Measurements from ENCODE around the gene GSTA2. TPM values are rescaled to one million over a fixed set of nuclear protein-coding genes. Genes with fewer than 3 reads are reported as not detected.
A peak's percentile ranks its signal among the peaks of the same experiment; 100 is the strongest.

GSTA2 gene
- total and polyA plus RNA-seq, 2 of the 13 experiments (the other 11 are each of a cell fraction or from before 2014, with no cell fraction given), result 0.75 to 13.7 TPM

DNA sequence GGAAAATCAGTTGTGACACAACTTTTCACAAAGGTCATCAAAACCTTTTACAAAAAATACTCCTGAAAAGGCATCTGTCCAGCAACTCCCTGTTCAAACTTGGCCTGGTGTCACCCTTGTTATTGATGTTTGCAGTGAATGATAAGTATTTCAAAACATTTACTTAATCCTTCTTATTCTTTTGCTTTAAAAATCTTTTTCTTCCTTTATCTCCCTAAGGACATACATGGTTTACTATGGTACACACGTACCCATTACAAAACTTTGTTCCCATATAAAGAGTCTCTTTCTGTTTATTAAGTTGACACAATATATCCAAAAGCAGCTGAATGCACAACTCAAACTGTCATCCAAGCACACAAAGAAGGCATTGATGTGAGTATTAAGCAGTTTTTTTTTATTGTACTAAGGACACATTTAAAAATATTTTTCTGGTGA, 17.5 kb downstream of the GSTA2 start (continued):
- no peak for TF ChIP-seq ZNF644 (CRISPR knock-in tag; IDR thresholded peaks at IDR 0.05; ENCODE audit: low read depth)
- TF ChIP-seq ZNF317 (CRISPR knock-in tag; IDR thresholded peaks at IDR 0.05), result no peak
- TF ChIP-seq, protein P1, sequence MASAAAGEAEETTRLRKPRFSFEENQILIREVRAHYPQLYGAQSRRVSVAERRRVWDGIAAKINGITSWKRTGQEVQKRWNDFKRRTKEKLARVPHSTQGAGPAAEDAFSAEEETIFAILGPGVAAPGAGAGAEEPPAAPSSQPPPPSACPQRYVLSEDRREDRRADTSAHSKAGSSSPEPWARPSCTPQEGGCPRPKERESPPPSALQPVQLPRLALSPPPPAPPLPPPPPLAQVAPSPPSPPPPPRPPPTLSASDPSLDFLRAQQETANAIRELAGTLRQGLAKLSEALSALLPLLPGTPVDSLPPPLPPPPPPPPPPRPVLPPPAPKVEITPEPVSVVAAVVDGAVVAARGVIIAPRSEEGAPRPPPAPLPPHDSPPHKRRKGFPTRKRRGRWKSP (CRISPR knock-in tag; IDR thresholded peaks at IDR 0.05), result no peak
- no peak for TF ChIP-seq MLLT10 (CRISPR knock-in tag; IDR thresholded peaks at IDR 0.05)
- no peak for TF ChIP-seq SOX6 (IDR thresholded peaks at IDR 0.05)
- TF ChIP-seq SOX6 (CRISPR knock-in tag; IDR thresholded peaks at IDR 0.05), result peak; percentile 70; the same call in 1 of the 2 replicates
- TF ChIP-seq, protein P2, sequence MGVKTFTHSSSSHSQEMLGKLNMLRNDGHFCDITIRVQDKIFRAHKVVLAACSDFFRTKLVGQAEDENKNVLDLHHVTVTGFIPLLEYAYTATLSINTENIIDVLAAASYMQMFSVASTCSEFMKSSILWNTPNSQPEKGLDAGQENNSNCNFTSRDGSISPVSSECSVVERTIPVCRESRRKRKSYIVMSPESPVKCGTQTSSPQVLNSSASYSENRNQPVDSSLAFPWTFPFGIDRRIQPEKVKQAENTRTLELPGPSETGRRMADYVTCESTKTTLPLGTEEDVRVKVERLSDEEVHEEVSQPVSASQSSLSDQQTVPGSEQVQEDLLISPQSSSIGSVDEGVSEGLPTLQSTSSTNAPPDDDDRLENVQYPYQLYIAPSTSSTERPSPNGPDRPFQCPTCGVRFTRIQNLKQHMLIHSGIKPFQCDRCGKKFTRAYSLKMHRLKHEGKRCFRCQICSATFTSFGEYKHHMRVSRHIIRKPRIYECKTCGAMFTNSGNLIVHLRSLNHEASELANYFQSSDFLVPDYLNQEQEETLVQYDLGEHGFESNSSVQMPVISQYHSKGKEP (CRISPR knock-in tag; IDR thresholded peaks at IDR 0.05), result no peak
- TF ChIP-seq SSRP1 (CRISPR knock-in tag; IDR thresholded peaks at IDR 0.05), result no peak
- no peak for TF ChIP-seq ZNF468 (CRISPR knock-in tag; IDR thresholded peaks at IDR 0.05)
- no peak for TF ChIP-seq PHB2 (IDR thresholded peaks at IDR 0.05; ENCODE audit: partially characterized antibody)
- peak; percentile 81 for TF ChIP-seq GFI1 (CRISPR knock-in tag; IDR thresholded peaks at IDR 0.05; ENCODE audit: borderline replicate concordance)
- TF ChIP-seq ZNF609 (CRISPR knock-in tag; IDR thresholded peaks at IDR 0.05; ENCODE audit: borderline replicate concordance), result peak; percentile 54; the same call in 1 of the 2 replicates
- TF ChIP-seq, protein P3, sequence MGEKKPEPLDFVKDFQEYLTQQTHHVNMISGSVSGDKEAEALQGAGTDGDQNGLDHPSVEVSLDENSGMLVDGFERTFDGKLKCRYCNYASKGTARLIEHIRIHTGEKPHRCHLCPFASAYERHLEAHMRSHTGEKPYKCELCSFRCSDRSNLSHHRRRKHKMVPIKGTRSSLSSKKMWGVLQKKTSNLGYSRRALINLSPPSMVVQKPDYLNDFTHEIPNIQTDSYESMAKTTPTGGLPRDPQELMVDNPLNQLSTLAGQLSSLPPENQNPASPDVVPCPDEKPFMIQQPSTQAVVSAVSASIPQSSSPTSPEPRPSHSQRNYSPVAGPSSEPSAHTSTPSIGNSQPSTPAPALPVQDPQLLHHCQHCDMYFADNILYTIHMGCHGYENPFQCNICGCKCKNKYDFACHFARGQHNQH (CRISPR knock-in tag; IDR thresholded peaks at IDR 0.05), result no peak
- TF ChIP-seq, protein P4, sequence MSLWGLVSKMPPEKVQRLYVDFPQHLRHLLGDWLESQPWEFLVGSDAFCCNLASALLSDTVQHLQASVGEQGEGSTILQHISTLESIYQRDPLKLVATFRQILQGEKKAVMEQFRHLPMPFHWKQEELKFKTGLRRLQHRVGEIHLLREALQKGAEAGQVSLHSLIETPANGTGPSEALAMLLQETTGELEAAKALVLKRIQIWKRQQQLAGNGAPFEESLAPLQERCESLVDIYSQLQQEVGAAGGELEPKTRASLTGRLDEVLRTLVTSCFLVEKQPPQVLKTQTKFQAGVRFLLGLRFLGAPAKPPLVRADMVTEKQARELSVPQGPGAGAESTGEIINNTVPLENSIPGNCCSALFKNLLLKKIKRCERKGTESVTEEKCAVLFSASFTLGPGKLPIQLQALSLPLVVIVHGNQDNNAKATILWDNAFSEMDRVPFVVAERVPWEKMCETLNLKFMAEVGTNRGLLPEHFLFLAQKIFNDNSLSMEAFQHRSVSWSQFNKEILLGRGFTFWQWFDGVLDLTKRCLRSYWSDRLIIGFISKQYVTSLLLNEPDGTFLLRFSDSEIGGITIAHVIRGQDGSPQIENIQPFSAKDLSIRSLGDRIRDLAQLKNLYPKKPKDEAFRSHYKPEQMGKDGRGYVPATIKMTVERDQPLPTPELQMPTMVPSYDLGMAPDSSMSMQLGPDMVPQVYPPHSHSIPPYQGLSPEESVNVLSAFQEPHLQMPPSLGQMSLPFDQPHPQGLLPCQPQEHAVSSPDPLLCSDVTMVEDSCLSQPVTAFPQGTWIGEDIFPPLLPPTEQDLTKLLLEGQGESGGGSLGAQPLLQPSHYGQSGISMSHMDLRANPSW (CRISPR knock-in tag; IDR thresholded peaks at IDR 0.05; ENCODE audit: borderline replicate concordance), result no peak
- TF ChIP-seq CEBPB (IDR thresholded peaks at IDR 0.05; ENCODE audit: borderline replicate concordance, low read depth, low read length), result no peak
- no peak for TF ChIP-seq CBX2 (IDR thresholded peaks at IDR 0.05; ENCODE audit: low read depth, low read length)
- no peak for TF ChIP-seq CBX2 (CRISPR knock-in tag; IDR thresholded peaks at IDR 0.05; ENCODE audit: low read depth)
- 0 out of 2 replicates have a peak, but pooled peaks have one; percentile 21 for TF ChIP-seq TOE1 (CRISPR knock-in tag; IDR thresholded peaks at IDR 0.05)
- no peak for TF ChIP-seq ZNF30 (CRISPR knock-in tag; IDR thresholded peaks at IDR 0.05)
- TF ChIP-seq SUZ12 (IDR thresholded peaks at IDR 0.05; ENCODE audit: low read depth, low read length), result no peak
- no peak for TF ChIP-seq ZNF382 (CRISPR knock-in tag; IDR thresholded peaks at IDR 0.05; ENCODE audit: borderline replicate concordance)
